K562 (cell line): ENCODE results near the gene KCP. TPM values are rescaled to one million over a fixed set of nuclear protein-coding genes. Genes with fewer than 3 reads are reported as not detected.

ENCODE experiments used
- ATAC-seq: fragments of 200-7000 bp; cut with Tn5 transposase; 3 replicates; pipeline ENCODE4 v1.9.1; 2020; ENCODE audit warnings: moderate library complexity
- BruUV-seq: library from RNA; stranded (reverse); fragments of 400-500 nt; replicated peaks from 2 replicates; lab custom pipeline; 2021; lab: Mats Ljungman, UMichigan
- CTCF ChIA-PET: fragments of 300-600 bp; formaldehyde crosslinking; extraction: SDS; loops from one replicate; lab custom pipeline; 2021; ENCODE audit warnings: low intra/inter-chr PET ratio; lab: Yijun Ruan, JAX
- POLR2A ChIA-PET: fragments of 300-600, 350-650 bp; sonication (Branson Sonifier 250); formaldehyde crosslinking; extraction: SDS; loops from one replicate; lab custom pipeline; 2021; ENCODE audit warnings: antibody characterized with exemption, inconsistent platforms; lab: Yijun Ruan, JAX
- DNase-seq, 4 experiments: peaks; one replicate each; pipeline versions ENCODE4 v3.0.0 to v3.0.0-alpha.2; 2011 to 2018; ENCODE audit warnings: low spot score in 3 of 4, mixed read lengths in 3 of 4; ENCODE audit errors: extremely low read depth in 1 of 4
- FAIRE-seq: peaks from 2 replicates; lab custom pipeline; 2011; peaks lifted over from hg19 to GRCh38; lab: Jason Lieb, UNC
- H2AFZ ChIP-seq: 2 replicates; pipeline ENCODE4 v1.6.0; 2011; ENCODE audit warnings: low read depth, low read length, control low read depth, inconsistent platforms
- H3K27ac ChIP-seq: fragments of 200-600 bp; 3 replicates; pipeline ENCODE4 v1.8.0; 2011; ENCODE audit warnings: low read depth, mild to moderate bottlenecking, control low read depth, inconsistent platforms, low read length, moderate library complexity, mixed read lengths; ENCODE audit errors: extremely low read depth
- H3K27me3 ChIP-seq, 2 experiments: fragments of 300-600 bp in 1 of 2; 2 replicates in 1 of 2; 3 replicates in 1 of 2; pipeline versions ENCODE4 v1.6.0 to v1.8.0; 2011; ENCODE audit warnings: inconsistent platforms in 2 of 2, low read length in 2 of 2, mild to moderate bottlenecking in 1 of 2, mixed read lengths in 1 of 2, moderate library complexity in 1 of 2; ENCODE audit not compliant: control insufficient read depth in 2 of 2, insufficient read depth in 2 of 2
- H3K36me3 ChIP-seq: fragments of 300-600 bp; 3 replicates; pipeline ENCODE4 v1.8.0; 2011; ENCODE audit warnings: mild to moderate bottlenecking, low read length, inconsistent platforms; ENCODE audit not compliant: control insufficient read depth, insufficient read depth
- H3K4me1 ChIP-seq, 2 experiments: fragments of 200-600 bp in 1 of 2; replicated peaks in 1 of 2; 2 replicates in 1 of 2; 3 replicates in 1 of 2; pipeline versions ENCODE4 v1.5.1 to v1.8.0; 2011; ENCODE audit warnings: inconsistent platforms in 2 of 2, low read length in 2 of 2, mild to moderate bottlenecking in 1 of 2, mixed read lengths in 1 of 2, moderate library complexity in 1 of 2; ENCODE audit not compliant: control insufficient read depth in 2 of 2, insufficient read depth in 2 of 2
- H3K4me2 ChIP-seq: 2 replicates; pipeline ENCODE4 v1.6.1; 2011; ENCODE audit warnings: low read length, control low read depth, inconsistent platforms, mixed read lengths; ENCODE audit not compliant: insufficient read depth
- H3K4me3 ChIP-seq: fragments of 200-600 bp; sonication (generic), shearing (Covaris generic); 2 replicates; pipeline ENCODE4 v1.5.1; 2016; ENCODE audit warnings: control low read depth, inconsistent platforms
- H3K79me2 ChIP-seq: fragments of 200-600 bp; 3 replicates; pipeline ENCODE4 v1.8.0; 2011; ENCODE audit warnings: low read length, inconsistent platforms; ENCODE audit not compliant: control insufficient read depth, insufficient read depth
- H3K9ac ChIP-seq, 2 experiments: 2 replicates each; pipeline versions ENCODE4 v1.6.0 to v1.6.1; 2011; ENCODE audit warnings: low read depth in 2 of 2, low read length in 2 of 2, control low read depth in 1 of 2, inconsistent platforms in 1 of 2, mild to moderate bottlenecking in 1 of 2, mixed read lengths in 1 of 2; ENCODE audit not compliant: insufficient read depth in 1 of 2
- H3K9me1 ChIP-seq: one replicate; pipeline ENCODE4 v1.6.0; 2011; ENCODE audit warnings: inconsistent platforms, mild to moderate bottlenecking, low read length, moderate library complexity; ENCODE audit not compliant: control insufficient read depth, insufficient read depth
- H3K9me3 ChIP-seq: replicated peaks from 2 replicates; pipeline ENCODE4 v1.5.1; 2011; ENCODE audit warnings: low read depth, low read length, inconsistent platforms; ENCODE audit not compliant: control insufficient read depth, insufficient read depth
- H4K20me1 ChIP-seq: replicated peaks from 2 replicates; pipeline ENCODE4 v1.6.1; 2011; ENCODE audit warnings: low read length, inconsistent platforms, mixed read lengths; ENCODE audit not compliant: control insufficient read depth, insufficient read depth
- BRF2 ChIP-seq: IDR thresholded peaks from 3 replicates; pipeline ENCODE4 v1.6.1; 2011; ENCODE audit warnings: borderline replicate concordance, mild to moderate bottlenecking; ENCODE audit not compliant: insufficient read length, insufficient read depth
- CREB1 ChIP-seq, 2 experiments: sonication (generic) in 1 of 2; formaldehyde crosslinking in 1 of 2; IDR thresholded peaks; 2 replicates each; pipeline versions ENCODE4 v1.6.1 to v1.8.0; 2012 to 2022; ENCODE audit warnings: inconsistent platforms in 1 of 2, mild to moderate bottlenecking in 1 of 2, missing genetic modification reagents in 1 of 2, moderate library complexity in 1 of 2
- ELF2 ChIP-seq: fragments of 250-450 bp; sonication (Bioruptor Pico); IDR thresholded peaks from 2 replicates; pipeline ENCODE4 v1.5.0; 2021; ENCODE audit warnings: mild to moderate bottlenecking
- JUN ChIP-seq, 2 experiments: sonication (generic) in 1 of 2; formaldehyde crosslinking in 1 of 2; IDR thresholded peaks; 2 replicates each; pipeline versions ENCODE4 v1.6.1 to v1.8.0; 2012 to 2022; ENCODE audit warnings: borderline replicate concordance in 2 of 2, mild to moderate bottlenecking in 2 of 2, improper control_type of control experiment in 1 of 2, low read depth in 1 of 2, low read length in 1 of 2, missing genetic modification reagents in 1 of 2
- NR2C1 ChIP-seq, 2 experiments: fragments of 450-650 bp; IDR thresholded peaks; 2 replicates each; pipeline ENCODE4 v1.6.1; 2017; ENCODE audit warnings: mild to moderate bottlenecking in 2 of 2, antibody characterized with exemption in 1 of 2, inconsistent platforms in 1 of 2, missing compliant biosample characterization in 1 of 2, missing genetic modification characterization in 1 of 2
- PHF20 ChIP-seq: fragments of 450-650 bp; IDR thresholded peaks from 2 replicates; pipeline ENCODE4 v1.6.1; 2018; ENCODE audit not compliant: partially characterized antibody
- POLR2AphosphoS2 ChIP-seq: IDR thresholded peaks from 2 replicates; pipeline ENCODE4 v1.6.1; 2012; ENCODE audit warnings: low read length, improper control_type of control experiment
- POLR2G ChIP-seq: fragments of 200-400 bp; formaldehyde crosslinking; IDR thresholded peaks from 2 replicates; pipeline ENCODE4 v1.6.1; 2017; ENCODE audit warnings: low read depth, mild to moderate bottlenecking, antibody characterized with exemption, low read length, moderate library complexity
- WGBS: fragments of 100-300 bp; shearing (Covaris generic); methylation state at CpG from one replicate; pipeline ENCODE4 v1.1.6; 2016; ENCODE audit warnings: low coverage, mixed read lengths; ENCODE audit not compliant: insufficient coverage; ENCODE audit errors: missing lambda C conversion rate; 5-methylcytosine and 5-hydroxymethylcytosine counted together
- in situ Hi-C: fragments of 300-500 bp; cut with MboI; formaldehyde crosslinking; loops from 4 replicates; pipeline ENCODE4 v1.15.0; 2018; ENCODE audit warnings: inconsistent platforms, mixed read lengths
- intact Hi-C: fragments of 100-400 bp; cut with micrococcal nuclease; formaldehyde crosslinking; loops from 2 replicates; pipeline ENCODE4 v1.14.2; 2022
- polyA plus RNA-seq, 8 experiments: library from polyadenylated mRNA; depleted of rRNA in 4 of 8; stranded (reverse) in 5 of 8; unstranded in 3 of 8; fragments of >200 nt; fragmentation: Nextera tagmentation in 2 of 8; fragmentation: Illumina TruSeq in 1 of 8; extraction: Ambion mirVana in 2 of 8; extraction: Trizol in 1 of 8; gene quantifications; 2 replicates each; pipeline versions ENCODE4 v1.2.1 to v1.2.3, GENCODE V29; 2011 to 2014; ENCODE audit warnings: inconsistent platforms in 1 of 8, missing spikeins in 1 of 8
- total RNA-seq, 7 experiments: library from RNA; depleted of rRNA in 6 of 7; stranded (reverse); fragments of >200 nt in 6 of 7; fragmentation: Illumina TruSeq in 2 of 7; extraction: Trizol in 2 of 7; gene quantifications; 2 replicates each; pipeline versions ENCODE4 v1.2.1 to v1.2.3, GENCODE V29; 2011 to 2021; ENCODE audit warnings: low replicate concordance in 1 of 7

Gene KCP
- total and polyA plus RNA-seq, 9 of the 15 experiments (the other 6 are each of a cell fraction or from before 2014, with no cell fraction given): 0.06 to 0.17 (median 0.12) TPM; not detected in 3

DNA sequence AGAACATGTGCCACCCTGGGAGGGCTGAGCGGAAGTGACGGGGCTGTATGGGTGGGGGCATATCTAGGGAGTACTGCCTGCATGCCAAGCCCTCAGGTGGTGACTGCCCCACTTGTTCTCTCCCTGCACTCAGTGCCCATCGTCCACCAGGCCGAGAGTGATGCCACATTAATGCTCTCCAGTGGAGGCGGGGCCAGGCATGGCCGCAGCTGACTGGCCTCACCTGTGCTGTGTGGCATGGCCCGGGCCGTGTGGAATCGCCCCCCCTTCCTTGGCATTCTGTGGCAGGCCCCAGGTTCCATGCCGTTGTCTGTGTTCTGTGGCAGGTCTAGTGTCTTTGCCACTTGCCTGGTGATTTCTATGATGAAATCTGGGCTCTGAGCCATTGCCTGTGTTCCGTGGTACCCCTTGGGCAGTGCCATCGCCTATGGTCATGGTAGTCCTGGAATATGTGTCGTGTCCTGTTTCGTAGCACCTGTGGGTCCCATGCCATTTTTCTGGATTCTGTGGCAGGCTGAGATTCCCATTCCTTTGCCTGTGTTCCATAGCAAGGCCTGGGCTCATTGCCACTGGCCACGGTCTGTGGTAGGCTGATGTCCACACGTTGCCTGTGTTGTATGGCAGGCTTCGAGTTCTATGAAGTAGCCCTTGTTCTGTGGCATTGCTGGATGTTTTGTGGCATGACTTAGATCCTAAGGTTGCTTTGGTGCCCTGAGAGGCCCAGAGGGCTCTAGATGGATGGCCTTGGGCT is 71.4 kb downstream of the KCP start:
- ATAC-seq: no peak
- POLR2A ChIA-PET: interaction anchor here (0.6 kb wide), 1 partner anchor 44 kb away, joined by 3 read pairs; no protein-coding TSS in a partner anchor
- H3K9me3 ChIP-seq: no peaks in the 10 kb centered on the region

DNA sequence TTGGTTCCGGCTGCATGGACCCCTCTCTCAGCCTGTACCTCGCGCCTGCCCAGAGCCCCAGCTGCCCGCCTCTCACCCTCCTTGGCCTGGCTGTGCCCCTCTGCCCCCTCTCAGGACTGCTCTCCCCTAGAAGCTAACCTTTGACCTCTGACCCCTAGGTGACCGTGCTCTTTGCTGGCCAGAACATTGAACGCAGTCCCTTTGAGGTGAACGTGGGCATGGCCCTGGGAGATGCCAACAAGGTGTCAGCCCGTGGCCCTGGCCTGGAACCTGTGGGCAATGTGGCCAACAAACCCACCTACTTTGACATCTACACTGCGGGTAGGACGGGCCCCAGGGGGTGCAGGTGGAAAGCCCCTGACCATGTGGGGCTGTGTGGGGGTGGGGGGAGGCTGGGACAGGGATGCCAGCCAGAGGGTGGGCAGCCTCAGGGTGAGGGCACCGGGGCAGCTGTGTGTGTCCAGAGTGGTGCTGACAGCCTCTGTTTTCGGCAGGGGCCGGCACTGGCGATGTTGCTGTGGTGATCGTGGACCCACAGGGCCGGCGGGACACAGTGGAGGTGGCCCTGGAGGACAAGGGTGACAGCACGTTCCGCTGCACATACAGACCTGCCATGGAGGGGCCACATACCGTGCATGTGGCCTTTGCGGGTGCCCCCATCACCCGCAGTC is 72.3 kb downstream of the KCP start:
- FAIRE-seq (no peak), DNase-seq (no peak), ATAC-seq (no peak)
- H3K4me3 ChIP-seq: no peak overlapping the region
- POLR2A ChIA-PET: no interaction called here
- H3K4me1 ChIP-seq: peaks cover 8 to 62% of the 10 kb centered on the region in 2 experiments
- peaks cover 17% of the 10 kb centered on the region; the same call in 1 of the 2 replicates for H4K20me1 ChIP-seq
- H3K9me1 ChIP-seq: no peaks in the 10 kb centered on the region
- no peak overlapping the region for H3K27ac ChIP-seq
- intact Hi-C loops (no loop called here), in situ Hi-C loops (no loop called here)
- 93% methylated on average over 17 of the region's 22 CpGs for WGBS
- H3K79me2 ChIP-seq: peaks cover 16% of the 10 kb centered on the region
- H3K27me3 ChIP-seq: no peaks in the 10 kb centered on the region
- H3K36me3 ChIP-seq: peaks cover 99% of the 10 kb centered on the region; the same call in 2 of the 3 replicates
- CTCF ChIA-PET: no interaction called here
- H3K9me3 ChIP-seq: no peaks in the 10 kb centered on the region
- BruUV-seq: TSS peak; percentile 9
- no peak overlapping the region for H3K4me2 ChIP-seq
- H2AFZ ChIP-seq: no peak overlapping the region
- no peak overlapping the region; a peak in 1 of 4 replicates for H3K9ac ChIP-seq
- TF ChIP-seq PHF20: no peak
- no peak for TF ChIP-seq JUN (IDR thresholded peaks at IDR 0.05; ENCODE audit: borderline replicate concordance, low read depth, low read length)
- TF ChIP-seq JUN (CRISPR knock-in tag; IDR thresholded peaks at IDR 0.05; ENCODE audit: borderline replicate concordance): no peak
- TF ChIP-seq POLR2G: peak; percentile 71
- TF ChIP-seq CREB1 (IDR thresholded peaks at IDR 0.05): no peak
- 0 out of 2 replicates have a peak, but pooled peaks have one; percentile 18 for TF ChIP-seq CREB1 (CRISPR knock-in tag; IDR thresholded peaks at IDR 0.05)
- peak; percentile 96 for TF ChIP-seq NR2C1 (IDR thresholded peaks at IDR 0.05)
- TF ChIP-seq NR2C1 (tag; IDR thresholded peaks at IDR 0.05): peak; percentile 95
- no peak for TF ChIP-seq BRF2

More for the DNA sequence above, 71.4 kb downstream of the KCP start:
- TF ChIP-seq POLR2AphosphoS2: peak; percentile 73; the same call in 1 of the 2 replicates
- no peak for TF ChIP-seq ELF2 (CRISPR knock-in tag)
- TF ChIP-seq, all 486 proteins: peak for 1
- 96% methylated on average over 17 of the region's 17 CpGs for WGBS
- intact Hi-C loops: no loop called here
- Histone ChIP-seq H3K4me1 (peaks cover 0 to 57% of the 10 kb centered on the region in 2 experiments; a peak in 2 of 5 replicates), H3K4me2 (no peak overlapping the region), H3K9me1 (peaks cover 5% of the 10 kb centered on the region), H3K79me2 (peaks cover 7% of the 10 kb centered on the region; the same call in 2 of the 3 replicates), H3K27ac (no peak overlapping the region), H4K20me1 (peaks cover 20% of the 10 kb centered on the region; the same call in 1 of the 2 replicates), H3K36me3 (peaks cover 99% of the 10 kb centered on the region; the same call in 2 of the 3 replicates), H2AFZ (no peak overlapping the region), H3K4me3 (no peak overlapping the region), H3K9ac (no peak overlapping the region; a peak in 1 of 4 replicates), H3K27me3 (no peaks in the 10 kb centered on the region)
- in situ Hi-C loops: no loop called here
- CTCF ChIA-PET: interaction anchor here (0.6 kb wide), 1 partner anchor 238 kb away, joined by 5 read pairs; no protein-coding TSS in a partner anchor
- FAIRE-seq (no peak), DNase-seq (no peak)
- no TSS peak for BruUV-seq
